Smooth muscle cell (in vitro differentiated cells): ENCODE results near the gene SPACDR. TPM values are rescaled to one million over a fixed set of nuclear protein-coding genes. Genes with fewer than 3 reads are reported as not detected.
A peak's percentile ranks its signal among the peaks of the same experiment; 100 is the strongest.

Experiments
- DNase-seq: peaks from one replicate; lab custom pipeline; 2025; ENCODE audit not compliant: unreplicated experiment; lab: John Stamatoyannopoulos, UW
- H2AFZ ChIP-seq: fragments of 200-600 bp; sonication (generic); 2 replicates; pipeline ENCODE4 v1.6.0; 2016; ENCODE audit warnings: antibody characterized with exemption, low read depth, mild to moderate bottlenecking
- H3F3A ChIP-seq: fragments of 200-600 bp; sonication (generic); 2 replicates; pipeline ENCODE4 v1.6.0; 2017; ENCODE audit warnings: antibody characterized with exemption, low read depth
- H3K27ac ChIP-seq: fragments of 200-600 bp; sonication (generic); 2 replicates; pipeline ENCODE4 v1.5.1; 2016; ENCODE audit warnings: low read depth, mild to moderate bottlenecking
- H3K27me3 ChIP-seq: fragments of 200-600 bp; sonication (generic); 2 replicates; pipeline ENCODE4 v1.6.1; 2016; ENCODE audit warnings: low read depth, mild to moderate bottlenecking
- H3K36me3 ChIP-seq: fragments of 200-600 bp; sonication (generic); 2 replicates; pipeline ENCODE4 v1.5.1; 2016; ENCODE audit warnings: low read depth
- H3K4me1 ChIP-seq: fragments of 200-600 bp; sonication (generic); 2 replicates; pipeline ENCODE4 v1.5.1; 2016; ENCODE audit warnings: low read depth
- H3K4me2 ChIP-seq: fragments of 200-600 bp; sonication (generic); 2 replicates; pipeline ENCODE4 v1.6.0; 2016; ENCODE audit warnings: mild to moderate bottlenecking
- H3K4me3 ChIP-seq: fragments of 200-600 bp; sonication (generic); 2 replicates; pipeline ENCODE4 v1.5.1; 2016; ENCODE audit warnings: mild to moderate bottlenecking
- H3K79me2 ChIP-seq: fragments of 200-600 bp; sonication (generic); 2 replicates; pipeline ENCODE4 v1.6.0; 2016; ENCODE audit warnings: low read depth, mild to moderate bottlenecking
- H3K9ac ChIP-seq: fragments of 200-600 bp; sonication (generic); 2 replicates; pipeline ENCODE4 v1.6.0; 2016; ENCODE audit warnings: low read depth
- H3K9me3 ChIP-seq: fragments of 200-600 bp; sonication (generic); replicated peaks from 2 replicates; pipeline ENCODE4 v1.5.1; 2016; ENCODE audit warnings: low read depth
- H4K20me1 ChIP-seq: fragments of 200-600 bp; sonication (generic); 2 replicates; pipeline ENCODE4 v1.6.0; 2016; ENCODE audit warnings: low read depth
- WGBS: methylation state at CpG from one replicate; pipeline ENCODE4 v1.1.7; 2016; ENCODE audit warnings: low lambda C conversion rate; 5-methylcytosine and 5-hydroxymethylcytosine counted together
- polyA plus RNA-seq: library from polyadenylated mRNA; unstranded; fragments of >200 nt; fragmentation: Nextera tagmentation; extraction: Ambion mirVana; gene quantifications from 2 replicates; pipeline ENCODE4 v1.2.1, GENCODE V29; 2016
- total RNA-seq: library from RNA; depleted of rRNA; stranded (reverse); fragments of >200 nt; gene quantifications from 2 replicates; pipeline ENCODE4 v1.2.3, GENCODE V29; 2014
- TF ChIP-seq, protein P1 (sequence below): fragments of 200-600 bp; sonication (generic); IDR thresholded peaks from 2 replicates; pipeline ENCODE4 v1.5.1; 2017; ENCODE audit warnings: borderline replicate concordance, mild to moderate bottlenecking, antibody characterized with exemption; ENCODE audit not compliant: insufficient read depth, poor library complexity, severe bottlenecking

Gene SPACDR
- total and polyA plus RNA-seq, 2 experiments from 2014 or later, result 0.58 TPM; not detected in 1

DNA sequence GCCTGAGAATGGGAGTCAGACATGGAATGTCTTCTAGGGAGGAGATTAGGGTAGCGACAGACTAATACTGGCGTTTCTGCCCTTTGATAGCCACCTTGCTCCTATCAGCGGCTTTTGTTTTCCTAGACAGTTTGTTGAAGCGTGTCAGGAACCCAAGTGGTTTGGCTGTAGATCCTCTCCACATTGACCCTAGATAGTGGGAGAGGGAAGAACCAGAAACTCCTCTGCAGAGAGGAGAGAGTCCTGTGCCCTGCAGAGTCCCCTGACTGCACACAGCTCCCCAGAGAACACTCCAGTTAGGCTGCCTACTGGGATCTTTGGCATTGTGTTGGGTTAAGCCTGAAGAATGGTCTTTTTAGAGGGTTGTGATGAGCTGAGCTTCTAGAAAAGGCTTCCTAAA, 32.0 kb downstream of the SPACDR start:
- Histone ChIP-seq H3K27ac (no peak overlapping the region), H3K4me2 (peak overlapping the region; percentile 85), H3K9me3 (no peaks in the 10 kb centered on the region), H3K79me2 (peaks cover 38% of the 10 kb centered on the region), H4K20me1 (peaks cover 23% of the 10 kb centered on the region), H2AFZ (no peak overlapping the region), H3K36me3 (no peaks in the 10 kb centered on the region), H3K4me3 (no peak overlapping the region), H3K4me1 (peaks cover 27% of the 10 kb centered on the region), H3K27me3 (no peaks in the 10 kb centered on the region), H3F3A (peaks cover 10% of the 10 kb centered on the region), H3K9ac (no peak overlapping the region)
- 94% methylated on average over 4 of the region's 4 CpGs for WGBS
- no peak for DNase-seq
- TF ChIP-seq, protein P1, sequence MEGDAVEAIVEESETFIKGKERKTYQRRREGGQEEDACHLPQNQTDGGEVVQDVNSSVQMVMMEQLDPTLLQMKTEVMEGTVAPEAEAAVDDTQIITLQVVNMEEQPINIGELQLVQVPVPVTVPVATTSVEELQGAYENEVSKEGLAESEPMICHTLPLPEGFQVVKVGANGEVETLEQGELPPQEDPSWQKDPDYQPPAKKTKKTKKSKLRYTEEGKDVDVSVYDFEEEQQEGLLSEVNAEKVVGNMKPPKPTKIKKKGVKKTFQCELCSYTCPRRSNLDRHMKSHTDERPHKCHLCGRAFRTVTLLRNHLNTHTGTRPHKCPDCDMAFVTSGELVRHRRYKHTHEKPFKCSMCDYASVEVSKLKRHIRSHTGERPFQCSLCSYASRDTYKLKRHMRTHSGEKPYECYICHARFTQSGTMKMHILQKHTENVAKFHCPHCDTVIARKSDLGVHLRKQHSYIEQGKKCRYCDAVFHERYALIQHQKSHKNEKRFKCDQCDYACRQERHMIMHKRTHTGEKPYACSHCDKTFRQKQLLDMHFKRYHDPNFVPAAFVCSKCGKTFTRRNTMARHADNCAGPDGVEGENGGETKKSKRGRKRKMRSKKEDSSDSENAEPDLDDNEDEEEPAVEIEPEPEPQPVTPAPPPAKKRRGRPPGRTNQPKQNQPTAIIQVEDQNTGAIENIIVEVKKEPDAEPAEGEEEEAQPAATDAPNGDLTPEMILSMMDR, result no peak

DNA sequence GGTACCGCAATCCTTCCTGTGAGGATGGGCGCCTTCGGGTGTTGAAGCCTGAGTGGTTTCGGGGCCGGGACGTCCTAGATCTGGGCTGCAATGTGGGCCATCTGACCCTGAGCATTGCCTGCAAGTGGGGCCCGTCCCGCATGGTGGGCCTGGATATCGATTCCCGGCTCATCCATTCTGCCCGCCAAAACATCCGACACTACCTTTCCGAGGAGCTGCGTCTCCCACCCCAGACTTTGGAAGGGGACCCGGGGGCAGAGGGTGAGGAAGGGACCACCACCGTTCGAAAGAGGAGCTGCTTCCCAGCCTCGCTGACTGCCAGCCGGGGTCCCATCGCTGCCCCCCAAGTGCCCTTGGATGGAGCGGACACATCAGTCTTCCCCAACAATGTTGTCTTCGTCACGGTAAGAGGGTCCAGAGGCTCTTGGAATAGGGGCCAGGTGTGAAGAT, 32.7 kb downstream of the SPACDR start:
- WGBS, result 98% methylated on average over 23 of the region's 23 CpGs
- TF ChIP-seq, protein P1, result no peak
- H3K9ac ChIP-seq, result no peak overlapping the region
- no peaks in the 10 kb centered on the region for H3K27me3 ChIP-seq
- peaks cover 10% of the 10 kb centered on the region for H3F3A ChIP-seq
- H2AFZ ChIP-seq, result no peak overlapping the region
- no peak overlapping the region for H3K27ac ChIP-seq
- peak overlapping the region; percentile 85 for H3K4me2 ChIP-seq
- no peaks in the 10 kb centered on the region for H3K9me3 ChIP-seq
- no peak overlapping the region for H3K4me3 ChIP-seq
- H3K4me1 ChIP-seq, result peaks cover 27% of the 10 kb centered on the region
- peaks cover 23% of the 10 kb centered on the region for H4K20me1 ChIP-seq
- no peak for DNase-seq
- no peaks in the 10 kb centered on the region for H3K36me3 ChIP-seq
- peaks cover 38% of the 10 kb centered on the region for H3K79me2 ChIP-seq

DNA sequence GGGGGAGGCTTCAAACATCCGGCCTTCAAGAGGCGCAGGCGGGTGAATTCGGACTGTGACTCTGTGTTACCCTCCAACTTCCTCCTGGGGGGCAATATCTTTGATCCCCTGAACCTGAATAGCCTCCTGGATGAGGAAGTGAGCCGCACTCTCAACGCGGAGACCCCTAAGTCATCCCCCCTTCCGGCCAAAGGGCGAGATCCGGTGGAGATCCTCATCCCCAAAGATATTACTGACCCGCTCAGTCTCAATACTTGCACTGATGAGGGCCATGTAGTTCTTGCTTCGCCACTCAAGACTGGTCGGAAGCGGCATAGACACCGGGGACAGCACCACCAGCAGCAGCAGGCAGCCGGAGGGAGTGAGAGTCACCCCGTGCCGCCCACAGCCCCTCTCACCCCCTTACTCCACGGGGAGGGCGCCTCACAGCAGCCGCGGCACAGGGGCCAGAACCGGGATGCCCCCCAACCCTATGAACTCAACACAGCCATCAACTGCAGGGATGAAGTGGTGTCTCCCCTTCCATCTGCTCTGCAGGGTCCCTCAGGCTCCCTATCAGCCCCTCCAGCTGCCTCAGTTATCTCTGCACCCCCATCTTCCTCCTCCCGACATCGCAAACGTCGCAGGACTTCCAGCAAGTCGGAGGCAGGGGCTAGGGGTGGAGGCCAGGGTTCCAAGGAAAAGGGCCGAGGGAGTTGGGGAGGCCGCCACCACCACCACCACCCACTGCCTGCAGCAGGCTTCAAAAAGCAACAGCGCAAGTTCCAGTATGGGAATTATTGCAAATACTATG, 33.4 kb downstream of the SPACDR start:
- Histone ChIP-seq H3K4me1 (peaks cover 27% of the 10 kb centered on the region), H3K9me3 (no peaks in the 10 kb centered on the region), H3K4me3 (peak overlapping the region; percentile 71), H4K20me1 (peaks cover 23% of the 10 kb centered on the region), H3K79me2 (peaks cover 38% of the 10 kb centered on the region), H3K27me3 (no peaks in the 10 kb centered on the region), H3K36me3 (no peaks in the 10 kb centered on the region), H3F3A (peaks cover 10% of the 10 kb centered on the region), H3K9ac (peak overlapping the region; percentile 98), H3K4me2 (peak overlapping the region; percentile 85), H2AFZ (no peak overlapping the region), H3K27ac (peak overlapping the region; percentile 99)
- 61% methylated on average over 31 of the region's 31 CpGs for WGBS
- TF ChIP-seq, protein P1, result no peak
- DNase-seq, result no peak
